K562 (cell line): ENCODE results near the gene WDR1. TPM values are rescaled to one million over a fixed set of nuclear protein-coding genes. Genes with fewer than 3 reads are reported as not detected.

ENCODE experiments used
- ATAC-seq: fragments of 200-7000 bp; cut with Tn5 transposase; 3 replicates; pipeline ENCODE4 v1.9.1; 2020; ENCODE audit warnings: moderate library complexity
- BruUV-seq: library from RNA; stranded (reverse); fragments of 400-500 nt; replicated peaks from 2 replicates; lab custom pipeline; 2021; lab: Mats Ljungman, UMichigan
- CTCF ChIA-PET: fragments of 300-600 bp; formaldehyde crosslinking; extraction: SDS; loops from one replicate; lab custom pipeline; 2021; ENCODE audit warnings: low intra/inter-chr PET ratio; lab: Yijun Ruan, JAX
- POLR2A ChIA-PET: fragments of 300-600, 350-650 bp; sonication (Branson Sonifier 250); formaldehyde crosslinking; extraction: SDS; loops from one replicate; lab custom pipeline; 2021; ENCODE audit warnings: antibody characterized with exemption, inconsistent platforms; lab: Yijun Ruan, JAX
- DNase-seq, 4 experiments: peaks; one replicate each; pipeline versions ENCODE4 v3.0.0 to v3.0.0-alpha.2; 2011 to 2018; ENCODE audit warnings: low spot score in 3 of 4, mixed read lengths in 3 of 4; ENCODE audit errors: extremely low read depth in 1 of 4
- FAIRE-seq: peaks from 2 replicates; lab custom pipeline; 2011; peaks lifted over from hg19 to GRCh38; lab: Jason Lieb, UNC
- H2AFZ ChIP-seq: 2 replicates; pipeline ENCODE4 v1.6.0; 2011; ENCODE audit warnings: low read depth, low read length, control low read depth, inconsistent platforms
- H3K27ac ChIP-seq: fragments of 200-600 bp; 3 replicates; pipeline ENCODE4 v1.8.0; 2011; ENCODE audit warnings: low read depth, mild to moderate bottlenecking, control low read depth, inconsistent platforms, low read length, moderate library complexity, mixed read lengths; ENCODE audit errors: extremely low read depth
- H3K27me3 ChIP-seq, 2 experiments: fragments of 300-600 bp in 1 of 2; 2 replicates in 1 of 2; 3 replicates in 1 of 2; pipeline versions ENCODE4 v1.6.0 to v1.8.0; 2011; ENCODE audit warnings: inconsistent platforms in 2 of 2, low read length in 2 of 2, mild to moderate bottlenecking in 1 of 2, mixed read lengths in 1 of 2, moderate library complexity in 1 of 2; ENCODE audit not compliant: control insufficient read depth in 2 of 2, insufficient read depth in 2 of 2
- H3K36me3 ChIP-seq: fragments of 300-600 bp; 3 replicates; pipeline ENCODE4 v1.8.0; 2011; ENCODE audit warnings: mild to moderate bottlenecking, low read length, inconsistent platforms; ENCODE audit not compliant: control insufficient read depth, insufficient read depth
- H3K4me1 ChIP-seq, 2 experiments: fragments of 200-600 bp in 1 of 2; replicated peaks in 1 of 2; 2 replicates in 1 of 2; 3 replicates in 1 of 2; pipeline versions ENCODE4 v1.5.1 to v1.8.0; 2011; ENCODE audit warnings: inconsistent platforms in 2 of 2, low read length in 2 of 2, mild to moderate bottlenecking in 1 of 2, mixed read lengths in 1 of 2, moderate library complexity in 1 of 2; ENCODE audit not compliant: control insufficient read depth in 2 of 2, insufficient read depth in 2 of 2
- H3K4me2 ChIP-seq: 2 replicates; pipeline ENCODE4 v1.6.1; 2011; ENCODE audit warnings: low read length, control low read depth, inconsistent platforms, mixed read lengths; ENCODE audit not compliant: insufficient read depth
- H3K4me3 ChIP-seq: fragments of 200-600 bp; sonication (generic), shearing (Covaris generic); 2 replicates; pipeline ENCODE4 v1.5.1; 2016; ENCODE audit warnings: control low read depth, inconsistent platforms
- H3K79me2 ChIP-seq: fragments of 200-600 bp; 3 replicates; pipeline ENCODE4 v1.8.0; 2011; ENCODE audit warnings: low read length, inconsistent platforms; ENCODE audit not compliant: control insufficient read depth, insufficient read depth
- H3K9ac ChIP-seq, 2 experiments: 2 replicates each; pipeline versions ENCODE4 v1.6.0 to v1.6.1; 2011; ENCODE audit warnings: low read depth in 2 of 2, low read length in 2 of 2, control low read depth in 1 of 2, inconsistent platforms in 1 of 2, mild to moderate bottlenecking in 1 of 2, mixed read lengths in 1 of 2; ENCODE audit not compliant: insufficient read depth in 1 of 2
- H3K9me1 ChIP-seq: one replicate; pipeline ENCODE4 v1.6.0; 2011; ENCODE audit warnings: inconsistent platforms, mild to moderate bottlenecking, low read length, moderate library complexity; ENCODE audit not compliant: control insufficient read depth, insufficient read depth
- H3K9me3 ChIP-seq: replicated peaks from 2 replicates; pipeline ENCODE4 v1.5.1; 2011; ENCODE audit warnings: low read depth, low read length, inconsistent platforms; ENCODE audit not compliant: control insufficient read depth, insufficient read depth
- H4K20me1 ChIP-seq: replicated peaks from 2 replicates; pipeline ENCODE4 v1.6.1; 2011; ENCODE audit warnings: low read length, inconsistent platforms, mixed read lengths; ENCODE audit not compliant: control insufficient read depth, insufficient read depth
- CTBP1 ChIP-seq: fragments of 450-650 bp; IDR thresholded peaks from 2 replicates; pipeline ENCODE4 v1.6.1; 2016; ENCODE audit warnings: borderline replicate concordance
- FOXA3 ChIP-seq, 2 experiments: fragments of 450-650 bp in 1 of 2; sonication (generic) in 1 of 2; formaldehyde crosslinking; IDR thresholded peaks in 1 of 2; conservative IDR thresholded peaks in 1 of 2; 2 replicates each; pipeline versions ENCODE4 v1.4.0 to v1.8.0; 2020 to 2022; ENCODE audit warnings: mild to moderate bottlenecking in 2 of 2, missing genetic modification reagents in 1 of 2
- HDAC1 ChIP-seq, 2 experiments: fragments of 450-650 bp; IDR thresholded peaks; 2 replicates each; pipeline ENCODE4 v1.6.1; 2016 to 2017; ENCODE audit warnings: inconsistent platforms in 1 of 2, mild to moderate bottlenecking in 1 of 2, moderate library complexity in 1 of 2
- NCOA6 ChIP-seq: fragments of 450-650 bp; IDR thresholded peaks from 2 replicates; pipeline ENCODE4 v1.6.1; 2017; ENCODE audit warnings: mild to moderate bottlenecking
- POLR2AphosphoS5 ChIP-seq: IDR thresholded peaks from 2 replicates; pipeline ENCODE4 v1.6.1; 2011; ENCODE audit warnings: mild to moderate bottlenecking, low read depth, low read length, moderate library complexity; ENCODE audit not compliant: control insufficient read depth, insufficient read depth
- SPI1 ChIP-seq: IDR thresholded peaks from 2 replicates; pipeline ENCODE4 v1.6.1; 2011; ENCODE audit warnings: low read depth, low read length, control low read depth, borderline replicate concordance
- WGBS: fragments of 100-300 bp; shearing (Covaris generic); methylation state at CpG from one replicate; pipeline ENCODE4 v1.1.6; 2016; ENCODE audit warnings: low coverage, mixed read lengths; ENCODE audit not compliant: insufficient coverage; ENCODE audit errors: missing lambda C conversion rate; 5-methylcytosine and 5-hydroxymethylcytosine counted together
- in situ Hi-C: fragments of 300-500 bp; cut with MboI; formaldehyde crosslinking; loops from 4 replicates; pipeline ENCODE4 v1.15.0; 2018; ENCODE audit warnings: inconsistent platforms, mixed read lengths
- intact Hi-C: fragments of 100-400 bp; cut with micrococcal nuclease; formaldehyde crosslinking; loops from 2 replicates; pipeline ENCODE4 v1.14.2; 2022
- polyA plus RNA-seq, 8 experiments: library from polyadenylated mRNA; depleted of rRNA in 4 of 8; stranded (reverse) in 5 of 8; unstranded in 3 of 8; fragments of >200 nt; fragmentation: Nextera tagmentation in 2 of 8; fragmentation: Illumina TruSeq in 1 of 8; extraction: Ambion mirVana in 2 of 8; extraction: Trizol in 1 of 8; gene quantifications; 2 replicates each; pipeline versions ENCODE4 v1.2.1 to v1.2.3, GENCODE V29; 2011 to 2014; ENCODE audit warnings: inconsistent platforms in 1 of 8, missing spikeins in 1 of 8
- total RNA-seq, 7 experiments: library from RNA; depleted of rRNA in 6 of 7; stranded (reverse); fragments of >200 nt in 6 of 7; fragmentation: Illumina TruSeq in 2 of 7; extraction: Trizol in 2 of 7; gene quantifications; 2 replicates each; pipeline versions ENCODE4 v1.2.1 to v1.2.3, GENCODE V29; 2011 to 2021; ENCODE audit warnings: low replicate concordance in 1 of 7

WDR1 gene
- total and polyA plus RNA-seq, 9 of the 15 experiments (the other 6 are each of a cell fraction or from before 2014, with no cell fraction given), result 16.1 to 213 (median 125) TPM

DNA sequence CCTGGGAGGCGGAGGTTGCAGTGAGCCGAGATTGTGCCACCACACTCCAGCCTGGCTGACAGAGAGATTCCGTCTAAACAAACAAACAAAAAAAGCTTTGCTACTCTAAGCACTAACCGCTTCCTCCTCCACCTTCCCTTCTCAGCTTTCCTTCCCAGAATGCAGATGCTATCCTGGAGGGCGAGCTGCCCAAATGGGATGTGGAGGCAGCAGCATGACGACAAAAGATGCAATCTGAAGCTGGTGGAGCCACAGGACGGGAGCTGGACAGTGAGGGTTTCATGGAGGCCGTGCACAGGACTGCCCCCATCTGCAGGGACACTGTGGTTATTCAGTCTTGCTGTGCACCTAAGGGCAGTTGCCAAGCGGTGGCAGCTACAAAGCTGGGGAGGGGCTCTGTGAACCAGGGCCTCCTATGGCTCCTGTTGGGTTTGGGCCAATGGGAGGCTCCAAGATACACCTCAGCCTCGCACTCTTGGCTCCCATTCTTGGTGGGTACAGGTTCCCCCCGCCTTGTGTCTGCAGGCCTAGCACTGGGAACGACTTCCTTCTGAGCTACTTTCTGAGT, 47.4 kb downstream of the WDR1 start:
- no peaks in the 10 kb centered on the region for H3K79me2 ChIP-seq
- peak overlapping the region in 1 of 2 experiments; percentile 16; a peak in 1 of 4 replicates for H3K9ac ChIP-seq
- peaks cover 0 to 5% of the 10 kb centered on the region in 2 experiments; a peak in 2 of 5 replicates for H3K27me3 ChIP-seq
- no peak overlapping the region for H2AFZ ChIP-seq
- no TSS peak for BruUV-seq
- 23% methylated on average over 9 of the region's 12 CpGs for WGBS
- no peak for FAIRE-seq
- H3K4me2 ChIP-seq, result no peak overlapping the region
- peak; percentile 65 for ATAC-seq
- DNase-seq, result no peak
- POLR2A ChIA-PET, result interaction anchor here (0.6 to 0.8 kb wide), 2 partner anchors 23 to 48 kb away, joined by 3 to 4 read pairs; partner anchors contain the start of gene WDR1
- H3K4me3 ChIP-seq, result no peak overlapping the region
- intact Hi-C loops, result no loop called here
- H4K20me1 ChIP-seq, result no peaks in the 10 kb centered on the region; the same call in none of the 2 replicates
- H3K9me3 ChIP-seq, result no peaks in the 10 kb centered on the region
- H3K9me1 ChIP-seq, result no peaks in the 10 kb centered on the region
- H3K4me1 ChIP-seq, result no peaks in the 10 kb centered on the region
- no peak overlapping the region for H3K27ac ChIP-seq
- CTCF ChIA-PET, result no interaction called here
- peaks cover 8% of the 10 kb centered on the region; the same call in 1 of the 3 replicates for H3K36me3 ChIP-seq
- TF ChIP-seq CTBP1, result peak; percentile 77; the same call in 1 of the 2 replicates
- TF ChIP-seq FOXA3 (CRISPR knock-in tag; conservative IDR thresholded peaks at IDR 0.05 in 1 of 2, IDR thresholded peaks at IDR 0.05 in 1 of 2), result no peak
- no peak for TF ChIP-seq HDAC1 (IDR thresholded peaks at IDR 0.05)
- no peak for TF ChIP-seq POLR2AphosphoS5
- TF ChIP-seq SPI1, result no peak
- TF ChIP-seq NCOA6, result no peak
- in situ Hi-C loops, result no loop called here
